H1 (cell line): ENCODE results near the gene GRP.

Source experiments
- CREB1 ChIP-seq: IDR thresholded peaks from 2 replicates; pipeline ENCODE4 v1.6.1; 2012; ENCODE audit warnings: inconsistent platforms
- CTCF ChIP-seq, 3 experiments: IDR thresholded peaks; 1 replicate in 2 of 3; 2 replicates in 1 of 3; pipeline versions ENCODE4 v1.5.1 to v1.6.1; 2011; ENCODE audit warnings: low read length in 3 of 3, mild to moderate bottlenecking in 3 of 3, inconsistent platforms in 2 of 3, low read depth in 1 of 3, moderate library complexity in 1 of 3; ENCODE audit not compliant: insufficient read depth in 1 of 3; ENCODE audit errors: control extremely low read depth in 1 of 3
- EGR1 ChIP-seq: IDR thresholded peaks from 2 replicates; pipeline ENCODE4 v1.6.1; 2011; ENCODE audit warnings: low read depth, low read length, borderline replicate concordance
- EZH2 ChIP-seq: fragments of 200-600 bp; sonication (generic); IDR thresholded peaks from 2 replicates; pipeline ENCODE4 v1.7.1; 2012; ENCODE audit warnings: low read depth, mild to moderate bottlenecking, moderate library complexity, low read length, inconsistent platforms; ENCODE audit not compliant: severe bottlenecking
- KDM1A ChIP-seq: fragments of 200-600, 300-600 bp; sonication (generic); IDR thresholded peaks from 2 replicates; pipeline ENCODE4 v1.7.1; 2016; ENCODE audit warnings: mild to moderate bottlenecking, low read length, borderline replicate concordance
- MAX ChIP-seq: IDR thresholded peaks from 2 replicates; pipeline ENCODE4 v1.6.1; 2012; ENCODE audit warnings: inconsistent platforms
- PHF8 ChIP-seq: fragments of 200-600 bp; sonication (generic); conservative IDR thresholded peaks from 2 replicates; pipeline ENCODE4 v1.7.1; 2012; ENCODE audit warnings: low read depth, mild to moderate bottlenecking, inconsistent platforms, low read length, moderate library complexity
- POLR2A ChIP-seq, 2 experiments: IDR thresholded peaks; 1 replicate in 1 of 2; 2 replicates in 1 of 2; pipeline ENCODE4 v1.6.1; 2011; ENCODE audit warnings: low read depth in 2 of 2, low read length in 2 of 2, mild to moderate bottlenecking in 2 of 2; ENCODE audit errors: control extremely low read depth in 1 of 2
- POLR2AphosphoS5 ChIP-seq: IDR thresholded peaks from 2 replicates; pipeline ENCODE4 v1.6.1; 2011; ENCODE audit warnings: low read depth, low read length
- RAD21 ChIP-seq, 2 experiments: IDR thresholded peaks in 1 of 2; conservative IDR thresholded peaks in 1 of 2; 2 replicates each; pipeline ENCODE4 v1.6.1; 2011; ENCODE audit warnings: low read depth in 2 of 2, low read length in 2 of 2, improper control_type of control experiment in 1 of 2, inconsistent platforms in 1 of 2, mild to moderate bottlenecking in 1 of 2, moderate library complexity in 1 of 2
- TAF1 ChIP-seq: IDR thresholded peaks from 2 replicates; pipeline ENCODE4 v1.6.1; 2011; ENCODE audit warnings: mild to moderate bottlenecking, low read depth, low read length
- TCF12 ChIP-seq: IDR thresholded peaks from 2 replicates; pipeline ENCODE4 v1.6.1; 2011; ENCODE audit warnings: low read depth, mild to moderate bottlenecking, low read length

GRCh38 chr18:59233017-59233410, 13.1 kb downstream of the GRP start:
- TF ChIP-seq POLR2AphosphoS5 (no peak), MAX (no peak), RAD21 (IDR thresholded peaks at IDR 0.05 in 1 of 2, conservative IDR thresholded peaks at IDR 0.05 in 1 of 2; ENCODE audit: low read depth in 2 of 2, low read length in 2 of 2) (no peak), EGR1 (no peak), CTCF (IDR thresholded peaks at IDR 0.05; ENCODE audit: control extremely low read depth in 1 of 3, insufficient read depth in 1 of 3, low read depth in 1 of 3, low read length in 3 of 3) (no peak), KDM1A (no peak), EZH2 (no peak), POLR2A (IDR thresholded peaks at IDR 0.05; ENCODE audit: control extremely low read depth in 1 of 2, low read depth in 2 of 2, low read length in 2 of 2) (no peak), PHF8 (no peak), TCF12 (no peak), TAF1 (no peak), CREB1 (no peak)
